NOMO-1 treated with DMSO at 0.1 percent for 48 hours (cell line): Measurements from ENCODE around the gene C19orf53.
"Not testable (repeated sequence)": the region's sequence is repeated elsewhere in the genome, so short reads cannot be mapped to it uniquely, and the experiment has no call there.

Experiments used
- DNase-seq: peaks from one replicate; lab custom pipeline; 2025; ENCODE audit not compliant: unreplicated experiment; lab: John Stamatoyannopoulos, UW

The C19orf53 gene

GRCh38 chr19:13774217-13775191, at the start of gene C19orf53:
Gene C19orf53, plus strand, starts transcription at chr19:13774456. Its CDS starts 22 bp downstream, at chr19:13774478.
- peak; percentile 95 for DNase-seq

GRCh38 chr19:13726323-13726722, 47.9 kb upstream of the C19orf53 start:
- DNase-seq = no peak

- no peak for DNase-seq
These were observed 46.5 kb upstream of the C19orf53 start for GRCh38 chr19:13727798-13728197.

- peak; percentile 61 for DNase-seq
These were observed 44.4 kb upstream of the C19orf53 start for GRCh38 chr19:13729859-13730258.

GRCh38 chr19:13731147-13731964, 42.9 kb upstream of the C19orf53 start:
- DNase-seq = peak; percentile 93

- no peak for DNase-seq
These were observed 41.9 kb upstream of the C19orf53 start for GRCh38 chr19:13732337-13732736.

GRCh38 chr19:13734751-13735150, 39.5 kb upstream of the C19orf53 start:
- DNase-seq = no peak

- DNase-seq = no peak
These were observed 36.2 kb upstream of the C19orf53 start for GRCh38 chr19:13738073-13738472.

- DNase-seq = no peak
These were observed 32.4 kb upstream of the C19orf53 start for GRCh38 chr19:13741893-13742292.

- DNase-seq = no peak
These were observed 31.5 kb upstream of the C19orf53 start for GRCh38 chr19:13742756-13743155.

GRCh38 chr19:13744174-13744573, 30.1 kb upstream of the C19orf53 start:
- DNase-seq = no peak

GRCh38 chr19:13747098-13747453, 27.2 kb upstream of the C19orf53 start:
- DNase-seq = no peak

- no peak for DNase-seq
These were observed 26.0 kb upstream of the C19orf53 start for GRCh38 chr19:13748169-13748828.

GRCh38 chr19:13751436-13751835, 22.8 kb upstream of the C19orf53 start:
- DNase-seq = no peak

GRCh38 chr19:13753622-13754021, 20.6 kb upstream of the C19orf53 start:
- not testable (repeated sequence) for DNase-seq

GRCh38 chr19:13756210-13756609, 18.0 kb upstream of the C19orf53 start:
- no peak for DNase-seq

GRCh38 chr19:13757805-13758772, 16.2 kb upstream of the C19orf53 start:
- no peak for DNase-seq

GRCh38 chr19:13758795-13759194, 15.5 kb upstream of the C19orf53 start:
- DNase-seq = no peak

GRCh38 chr19:13761423-13761822, 12.8 kb upstream of the C19orf53 start:
- no peak for DNase-seq

GRCh38 chr19:13762635-13763235, 11.5 kb upstream of the C19orf53 start:
- DNase-seq = no peak
